Activated naive CD8-positive, alpha-beta T cell (primary cell): ENCODE data around the gene DMRT3.
A peak's percentile ranks its signal among the peaks of the same experiment; 100 is the strongest.

ENCODE experiments used
- H3K27ac Mint-ChIP-seq: one replicate; pipeline ENCODE4 v1.8.0; 2021; ENCODE audit warnings: mixed read lengths
- H3K27me3 Mint-ChIP-seq: one replicate; pipeline ENCODE4 v1.8.0; 2021; ENCODE audit warnings: mixed read lengths
- H3K36me3 Mint-ChIP-seq: one replicate; pipeline ENCODE4 v1.8.0; 2021; ENCODE audit warnings: mixed read lengths
- H3K4me1 Mint-ChIP-seq: one replicate; pipeline ENCODE4 v1.8.0; 2021; ENCODE audit warnings: low read depth, mixed read lengths
- H3K4me3 Mint-ChIP-seq: one replicate; pipeline ENCODE4 v1.8.0; 2021; ENCODE audit warnings: mild to moderate bottlenecking, mixed read lengths
- H3K9me3 Mint-ChIP-seq: one replicate; pipeline ENCODE4 v1.8.0; 2021; ENCODE audit warnings: low read depth, mixed read lengths

Gene DMRT3

GRCh38 chr9:976258-976942 lies at the start of gene DMRT3:
TSS of gene DMRT3 (plus strand) at chr9:976655. CDS start at chr9:977002, 347 bp downstream.
- Mint-ChIP-seq H3K27ac (no peak within 1 kb of the TSS), H3K36me3 (no peaks in the 10 kb centered on the region), H3K4me3 (peak within 1 kb of the TSS; percentile 32), H3K27me3 (peaks cover 50% of the 10 kb centered on the region), H3K9me3 (no peaks in the 10 kb centered on the region), H3K4me1 (peaks cover 20% of the 10 kb centered on the region)

GRCh38 chr9:926976-927375 lies 49.5 kb upstream of the DMRT3 start:
- Mint-ChIP-seq H3K4me3 (no peak overlapping the region), H3K9me3 (no peaks in the 10 kb centered on the region), H3K27me3 (peaks cover 10% of the 10 kb centered on the region), H3K27ac (no peak overlapping the region), H3K36me3 (no peaks in the 10 kb centered on the region), H3K4me1 (no peaks in the 10 kb centered on the region)

- Mint-ChIP-seq H3K27ac (no peak overlapping the region), H3K4me1 (no peaks in the 10 kb centered on the region), H3K9me3 (no peaks in the 10 kb centered on the region), H3K36me3 (no peaks in the 10 kb centered on the region), H3K27me3 (peaks cover 10% of the 10 kb centered on the region), H3K4me3 (no peak overlapping the region)
These were observed 48.0 kb upstream of the DMRT3 start for GRCh38 chr9:928363-929042.

- Mint-ChIP-seq H3K4me3 (no peak overlapping the region), H3K4me1 (no peaks in the 10 kb centered on the region), H3K27me3 (peaks cover 9% of the 10 kb centered on the region), H3K27ac (no peak overlapping the region), H3K9me3 (no peaks in the 10 kb centered on the region), H3K36me3 (no peaks in the 10 kb centered on the region)
These were observed 46.7 kb upstream of the DMRT3 start for GRCh38 chr9:929719-930118.

GRCh38 chr9:933356-933755 lies 43.1 kb upstream of the DMRT3 start:
- H3K9me3 Mint-ChIP-seq: no peaks in the 10 kb centered on the region
- H3K27ac Mint-ChIP-seq: no peak overlapping the region
- no peaks in the 10 kb centered on the region for H3K4me1 Mint-ChIP-seq
- no peak overlapping the region for H3K4me3 Mint-ChIP-seq
- H3K27me3 Mint-ChIP-seq: peaks cover 13% of the 10 kb centered on the region
- no peaks in the 10 kb centered on the region for H3K36me3 Mint-ChIP-seq

GRCh38 chr9:935348-935965 lies 41.0 kb upstream of the DMRT3 start:
- Mint-ChIP-seq H3K27me3 (peaks cover 19% of the 10 kb centered on the region), H3K4me1 (no peaks in the 10 kb centered on the region), H3K4me3 (no peak overlapping the region), H3K27ac (no peak overlapping the region), H3K36me3 (no peaks in the 10 kb centered on the region), H3K9me3 (peaks cover 9% of the 10 kb centered on the region)

GRCh38 chr9:942805-943580 lies 33.5 kb upstream of the DMRT3 start:
- Mint-ChIP-seq H3K4me3 (no peak overlapping the region), H3K27me3 (peaks cover 26% of the 10 kb centered on the region), H3K9me3 (peaks cover 9% of the 10 kb centered on the region), H3K27ac (no peak overlapping the region), H3K36me3 (no peaks in the 10 kb centered on the region), H3K4me1 (no peaks in the 10 kb centered on the region)

- no peaks in the 10 kb centered on the region for H3K4me1 Mint-ChIP-seq
- no peak overlapping the region for H3K4me3 Mint-ChIP-seq
- no peak overlapping the region for H3K27ac Mint-ChIP-seq
- H3K9me3 Mint-ChIP-seq: no peaks in the 10 kb centered on the region
- peaks cover 18% of the 10 kb centered on the region for H3K27me3 Mint-ChIP-seq
- H3K36me3 Mint-ChIP-seq: no peaks in the 10 kb centered on the region
These were observed 28.5 kb upstream of the DMRT3 start for GRCh38 chr9:947985-948384.

- Mint-ChIP-seq H3K9me3 (no peaks in the 10 kb centered on the region), H3K27ac (no peak overlapping the region), H3K27me3 (peaks cover 18% of the 10 kb centered on the region), H3K4me1 (no peaks in the 10 kb centered on the region), H3K4me3 (no peak overlapping the region), H3K36me3 (no peaks in the 10 kb centered on the region)
These were observed 28.0 kb upstream of the DMRT3 start for GRCh38 chr9:948497-948896.

- Mint-ChIP-seq H3K36me3 (no peaks in the 10 kb centered on the region), H3K27me3 (peaks cover 15% of the 10 kb centered on the region), H3K9me3 (no peaks in the 10 kb centered on the region), H3K4me1 (no peaks in the 10 kb centered on the region), H3K4me3 (no peak overlapping the region), H3K27ac (no peak overlapping the region)
These were observed 26.3 kb upstream of the DMRT3 start for GRCh38 chr9:950139-950538.

GRCh38 chr9:952546-952945 lies 23.9 kb upstream of the DMRT3 start:
- H3K27me3 Mint-ChIP-seq: peaks cover 6% of the 10 kb centered on the region
- no peak overlapping the region for H3K4me3 Mint-ChIP-seq
- H3K9me3 Mint-ChIP-seq: no peaks in the 10 kb centered on the region
- H3K36me3 Mint-ChIP-seq: no peaks in the 10 kb centered on the region
- H3K27ac Mint-ChIP-seq: no peak overlapping the region
- H3K4me1 Mint-ChIP-seq: no peaks in the 10 kb centered on the region

GRCh38 chr9:959105-959504 lies 17.4 kb upstream of the DMRT3 start:
- Mint-ChIP-seq H3K4me3 (no peak overlapping the region), H3K27me3 (peaks cover 23% of the 10 kb centered on the region), H3K27ac (no peak overlapping the region), H3K9me3 (no peaks in the 10 kb centered on the region), H3K4me1 (no peaks in the 10 kb centered on the region), H3K36me3 (no peaks in the 10 kb centered on the region)

- Mint-ChIP-seq H3K4me1 (no peaks in the 10 kb centered on the region), H3K4me3 (no peak overlapping the region), H3K36me3 (no peaks in the 10 kb centered on the region), H3K27me3 (peaks cover 30% of the 10 kb centered on the region), H3K27ac (no peak overlapping the region), H3K9me3 (no peaks in the 10 kb centered on the region)
These were observed 16.5 kb upstream of the DMRT3 start for GRCh38 chr9:959914-960313.

GRCh38 chr9:962023-962422 lies 14.4 kb upstream of the DMRT3 start:
- H3K9me3 Mint-ChIP-seq: no peaks in the 10 kb centered on the region
- H3K4me1 Mint-ChIP-seq: no peaks in the 10 kb centered on the region
- no peak overlapping the region for H3K27ac Mint-ChIP-seq
- peaks cover 45% of the 10 kb centered on the region for H3K27me3 Mint-ChIP-seq
- no peak overlapping the region for H3K4me3 Mint-ChIP-seq
- no peaks in the 10 kb centered on the region for H3K36me3 Mint-ChIP-seq

- Mint-ChIP-seq H3K36me3 (peaks cover 2% of the 10 kb centered on the region), H3K27me3 (peaks cover 68% of the 10 kb centered on the region), H3K9me3 (no peaks in the 10 kb centered on the region), H3K4me1 (peaks cover 18% of the 10 kb centered on the region), H3K4me3 (no peak overlapping the region), H3K27ac (no peak overlapping the region)
These were observed 11.0 kb upstream of the DMRT3 start for GRCh38 chr9:965497-965896.
